ENCODE data around the gene SEMA5A. TPM values are rescaled to one million over a fixed set of nuclear protein-coding genes. Genes with fewer than 3 reads are reported as not detected.
A peak's percentile ranks its signal among the peaks of the same experiment; 100 is the strongest.

Gene SEMA5A
- total RNA-seq, 3 donors from 2014 or later: 3.0 to 35.4 (median 25.9) TPM

- Histone ChIP-seq H3K9me3 (no peaks in the 10 kb centered on the region), H3K27ac (no peak overlapping the region), H3K4me3 (no peak overlapping the region), H3K36me3 (no peaks in the 10 kb centered on the region), H3K4me1 (no peaks in the 10 kb centered on the region), H3K27me3 (no peaks in the 10 kb centered on the region)
- TF ChIP-seq CTCF (IDR thresholded peaks at IDR 0.05) (no peak), POLR2AphosphoS5 (IDR thresholded peaks at IDR 0.05) (no peak), POLR2A (IDR thresholded peaks at IDR 0.05) (no peak)
- no peak for DNase-seq (ENCODE audit: low spot score in 2 of 2)
- intact Hi-C loops (cut with DNase I; ENCODE audit: low total_unique reads): no loop called here
These were observed 197.4 kb downstream of the SEMA5A start for GRCh38 chr5:9348401-9348996.

- no peaks in the 10 kb centered on the region for H3K27me3 ChIP-seq
- DNase-seq (ENCODE audit: low spot score in 2 of 2): no peak
- H3K4me1 ChIP-seq: no peaks in the 10 kb centered on the region
- peak overlapping the region in 1 of 2 donors; percentile 27 for H3K27ac ChIP-seq
- intact Hi-C loops (cut with DNase I; ENCODE audit: low total_unique reads): no loop called here
- no peaks in the 10 kb centered on the region for H3K9me3 ChIP-seq
- H3K4me3 ChIP-seq: no peak overlapping the region
- TF ChIP-seq POLR2AphosphoS5 (IDR thresholded peaks at IDR 0.05) (no peak), CTCF (IDR thresholded peaks at IDR 0.05) (no peak), POLR2A (IDR thresholded peaks at IDR 0.05) (no peak)
- H3K36me3 ChIP-seq: no peaks in the 10 kb centered on the region
These were observed 198.2 kb downstream of the SEMA5A start for GRCh38 chr5:9347541-9348295.

GRCh38 chr5:9347032-9347431, 198.8 kb downstream of the SEMA5A start:
- TF ChIP-seq POLR2A (IDR thresholded peaks at IDR 0.05) (no peak), POLR2AphosphoS5 (IDR thresholded peaks at IDR 0.05) (no peak), CTCF (IDR thresholded peaks at IDR 0.05) (no peak)
- intact Hi-C loops (cut with DNase I; ENCODE audit: low total_unique reads): no loop called here
- no peaks in the 10 kb centered on the region for H3K9me3 ChIP-seq
- no peaks in the 10 kb centered on the region for H3K4me1 ChIP-seq
- H3K4me3 ChIP-seq: no peak overlapping the region
- no peak for DNase-seq (ENCODE audit: low spot score in 2 of 2)
- H3K36me3 ChIP-seq: no peaks in the 10 kb centered on the region
- no peak overlapping the region for H3K27ac ChIP-seq
- H3K27me3 ChIP-seq: no peaks in the 10 kb centered on the region

- no peak for TF ChIP-seq POLR2A (IDR thresholded peaks at IDR 0.05)
- no peak for TF ChIP-seq POLR2AphosphoS5 (IDR thresholded peaks at IDR 0.05)
- no peak for TF ChIP-seq CTCF (IDR thresholded peaks at IDR 0.05)
- H3K9me3 ChIP-seq: no peaks in the 10 kb centered on the region
- DNase-seq (ENCODE audit: low spot score in 2 of 2): no peak
- intact Hi-C loops (cut with DNase I; ENCODE audit: low total_unique reads): no loop called here
- H3K27me3 ChIP-seq: no peaks in the 10 kb centered on the region
- H3K4me3 ChIP-seq: no peak overlapping the region
- no peaks in the 10 kb centered on the region for H3K4me1 ChIP-seq
- H3K27ac ChIP-seq: no peak overlapping the region
- H3K36me3 ChIP-seq: no peaks in the 10 kb centered on the region
These were observed 201.1 kb downstream of the SEMA5A start for GRCh38 chr5:9344751-9345240.

GRCh38 chr5:9343146-9343850, 202.6 kb downstream of the SEMA5A start:
- Histone ChIP-seq H3K4me1 (no peaks in the 10 kb centered on the region), H3K27me3 (no peaks in the 10 kb centered on the region), H3K27ac (no peak overlapping the region), H3K9me3 (no peaks in the 10 kb centered on the region), H3K4me3 (no peak overlapping the region), H3K36me3 (no peaks in the 10 kb centered on the region)
- intact Hi-C loops (cut with DNase I; ENCODE audit: low total_unique reads): no loop called here
- DNase-seq (ENCODE audit: low spot score in 2 of 2): no peak
- TF ChIP-seq CTCF (IDR thresholded peaks at IDR 0.05) (no peak), POLR2AphosphoS5 (IDR thresholded peaks at IDR 0.05) (no peak), POLR2A (IDR thresholded peaks at IDR 0.05) (no peak)

All from breast epithelium (tissue), 4 donors.